Small intestine (tissue), 4 donors: Measurements from ENCODE around the gene HESX1. TPM values are rescaled to one million over a fixed set of nuclear protein-coding genes. Genes with fewer than 3 reads are reported as not detected.

Source experiments
- polyA plus RNA-seq, 4 donors: library from polyadenylated mRNA; stranded (reverse) in 3 of 4; unstranded in 1 of 4; fragments of 200-250 nt in 3 of 4; fragments of 120-200 nt in 1 of 4; gene quantifications; one replicate each; pipeline versions ENCODE4 v1.2.1 to v1.2.3, GENCODE V29; 2013
- donor health status: healthy with polysubstance abuse.
- donor health status: Bipolar disorder and iron deficiency.
- donor health status: healthy.

Gene HESX1
- polyA plus RNA-seq, 4 donors: 1.3 to 1.4 TPM; not detected in 2

Other genes starting within 250 kb of the HESX1 start
- under 1 TPM in 1 of 4 donors, not detected in 3; 0.22 TPM for gene SPATA12, start 139.3 kb downstream of the HESX1 start, polyA plus RNA-seq
- 1 to 10 TPM in 1 of 4 donors, under 1 TPM in 1, not detected in 2; 0.87 to 1.5 TPM for gene IL17RD, start 34.6 kb downstream of the HESX1 start, polyA plus RNA-seq
- 10 to 100 TPM; 10.1 to 34.3 (median 13.2) TPM for gene APPL1, start 27.8 kb upstream of the HESX1 start, polyA plus RNA-seq
- gene ASB14, start 92.7 kb upstream of the HESX1 start, polyA plus RNA-seq: under 1 TPM in 1 of 4 donors, not detected in 3; 0.74 TPM